ENCODE data around the gene ZNF613.

ZNF613 gene

GRCh38 chr19:51889934-51890333, 37.3 kb upstream of the ZNF613 start:
- peaks cover 12% of the 10 kb centered on the region for H3K4me1 Mint-ChIP-seq
- no peak overlapping the region for H3K27ac Mint-ChIP-seq
- no peak for DNase-seq
- H3K36me3 Mint-ChIP-seq (ENCODE audit: low read depth) = peaks cover 100% of the 10 kb centered on the region
- peaks cover 6% of the 10 kb centered on the region for H3K27me3 Mint-ChIP-seq (ENCODE audit: low read depth, poor library complexity)
- no peak overlapping the region for H3K4me3 Mint-ChIP-seq
- peaks cover 100% of the 10 kb centered on the region for H3K9me3 Mint-ChIP-seq
- no peak for TF ChIP-seq CTCF (IDR thresholded peaks at IDR 0.05)

- peaks cover 12% of the 10 kb centered on the region for H3K4me1 Mint-ChIP-seq
- H3K9me3 Mint-ChIP-seq = peaks cover 100% of the 10 kb centered on the region
- no peak overlapping the region for H3K27ac Mint-ChIP-seq
- no peak for TF ChIP-seq CTCF (IDR thresholded peaks at IDR 0.05)
- DNase-seq = no peak
- H3K27me3 Mint-ChIP-seq (ENCODE audit: low read depth, poor library complexity) = peaks cover 11% of the 10 kb centered on the region
- H3K36me3 Mint-ChIP-seq (ENCODE audit: low read depth) = peaks cover 100% of the 10 kb centered on the region
- no peak overlapping the region for H3K4me3 Mint-ChIP-seq
Measured at GRCh38 chr19:51891193-51891747, 36.0 kb upstream of the ZNF613 start.

GRCh38 chr19:51901860-51902259, 25.4 kb upstream of the ZNF613 start:
- peaks cover 13% of the 10 kb centered on the region for H3K4me1 Mint-ChIP-seq
- no peak overlapping the region for H3K4me3 Mint-ChIP-seq
- DNase-seq = no peak
- no peak overlapping the region for H3K27ac Mint-ChIP-seq
- no peak for TF ChIP-seq CTCF (IDR thresholded peaks at IDR 0.05)
- H3K9me3 Mint-ChIP-seq = peaks cover 100% of the 10 kb centered on the region
- H3K27me3 Mint-ChIP-seq (ENCODE audit: low read depth, poor library complexity) = peaks cover 20% of the 10 kb centered on the region
- H3K36me3 Mint-ChIP-seq (ENCODE audit: low read depth) = peaks cover 97% of the 10 kb centered on the region

GRCh38 chr19:51903192-51903591, 24.1 kb upstream of the ZNF613 start:
- peak overlapping the region; percentile 97 for H3K4me3 Mint-ChIP-seq
- H3K27me3 Mint-ChIP-seq (ENCODE audit: low read depth, poor library complexity) = peaks cover 18% of the 10 kb centered on the region
- no peak overlapping the region for H3K27ac Mint-ChIP-seq
- peaks cover 13% of the 10 kb centered on the region for H3K4me1 Mint-ChIP-seq
- no peak for TF ChIP-seq CTCF (IDR thresholded peaks at IDR 0.05)
- H3K9me3 Mint-ChIP-seq = peaks cover 100% of the 10 kb centered on the region
- no peak for DNase-seq
- H3K36me3 Mint-ChIP-seq (ENCODE audit: low read depth) = peaks cover 89% of the 10 kb centered on the region

GRCh38 chr19:51904331-51905165, 22.7 kb upstream of the ZNF613 start, which contains the start of gene ZNF649:
Gene ZNF649 (minus strand): TSS chr19:51905017. CDS start chr19:51900107, 4,910 bp downstream.
- H3K27me3 Mint-ChIP-seq (ENCODE audit: low read depth, poor library complexity) = peaks cover 18% of the 10 kb centered on the region
- peak; percentile 84 for DNase-seq
- H3K36me3 Mint-ChIP-seq (ENCODE audit: low read depth) = peaks cover 75% of the 10 kb centered on the region
- TF ChIP-seq CTCF (IDR thresholded peaks at IDR 0.05) = no peak
- H3K4me1 Mint-ChIP-seq = peaks cover 13% of the 10 kb centered on the region
- H3K9me3 Mint-ChIP-seq = peaks cover 98% of the 10 kb centered on the region
- peak within 1 kb of the TSS; percentile 97 for H3K4me3 Mint-ChIP-seq
- H3K27ac Mint-ChIP-seq = peak within 1 kb of the TSS; percentile 97
